Measurements from ENCODE around the gene KASH5. TPM values are rescaled to one million over a fixed set of nuclear protein-coding genes. Genes with fewer than 3 reads are reported as not detected.

Gene KASH5
- total and polyA plus RNA-seq, 4 donors: 0.21 to 1.3 (median 0.35) TPM

DNA sequence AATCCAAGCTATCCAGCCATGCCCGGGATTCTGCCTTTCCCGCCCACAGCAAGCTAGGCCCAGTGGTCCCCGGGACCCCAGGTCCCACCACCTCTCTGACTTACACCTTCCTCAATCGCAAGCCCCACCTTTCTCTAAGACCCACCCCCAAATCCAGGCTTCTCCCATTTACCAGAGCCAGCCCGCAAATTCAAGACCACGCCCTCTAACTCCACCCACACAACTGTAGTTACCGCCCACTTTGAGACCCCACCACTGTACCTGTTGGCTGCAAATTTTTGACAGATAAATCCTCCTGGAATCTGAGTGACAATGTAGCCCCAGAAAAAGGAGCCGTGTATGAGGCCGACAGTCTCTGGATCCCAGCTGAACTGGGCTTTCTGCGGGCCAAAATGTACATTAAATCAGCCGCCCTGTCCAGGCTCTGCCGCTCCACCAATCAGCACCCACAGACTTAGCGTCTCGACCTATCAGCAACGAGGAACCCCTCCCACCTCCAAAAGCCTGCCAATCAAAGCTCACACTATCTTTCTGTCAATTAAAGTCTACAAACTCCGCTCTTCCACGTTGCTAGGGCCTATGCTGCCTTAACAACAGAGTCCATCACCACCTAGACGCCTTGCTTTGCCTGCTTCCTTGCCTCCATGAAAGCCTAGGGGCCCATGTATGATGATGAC, 47.0 kb downstream of the KASH5 start:
- H3K4me3 ChIP-seq (ENCODE audit: low read depth, low read length): no peak overlapping the region
- 86% methylated on average over 17 of the region's 18 CpGs for WGBS (ENCODE audit: insufficient coverage)
- peaks cover 15% of the 10 kb centered on the region for H3K4me1 ChIP-seq (ENCODE audit: control insufficient read depth, insufficient read depth, low read length)
- no peak overlapping the region for H3K27ac ChIP-seq (ENCODE audit: low read depth, low read length)
- H3K36me3 ChIP-seq (ENCODE audit: control insufficient read depth, insufficient read depth, low read length): no peaks in the 10 kb centered on the region
- H3K9me3 ChIP-seq (ENCODE audit: control insufficient read depth, insufficient read depth, low read length): no peaks in the 10 kb centered on the region
- no peak for DNase-seq (ENCODE audit: low read depth in 4 of 6, low spot score in 6 of 6)
- peaks cover 100% of the 10 kb centered on the region for H3K27me3 ChIP-seq (ENCODE audit: control insufficient read depth, insufficient read depth, low read length)

DNA sequence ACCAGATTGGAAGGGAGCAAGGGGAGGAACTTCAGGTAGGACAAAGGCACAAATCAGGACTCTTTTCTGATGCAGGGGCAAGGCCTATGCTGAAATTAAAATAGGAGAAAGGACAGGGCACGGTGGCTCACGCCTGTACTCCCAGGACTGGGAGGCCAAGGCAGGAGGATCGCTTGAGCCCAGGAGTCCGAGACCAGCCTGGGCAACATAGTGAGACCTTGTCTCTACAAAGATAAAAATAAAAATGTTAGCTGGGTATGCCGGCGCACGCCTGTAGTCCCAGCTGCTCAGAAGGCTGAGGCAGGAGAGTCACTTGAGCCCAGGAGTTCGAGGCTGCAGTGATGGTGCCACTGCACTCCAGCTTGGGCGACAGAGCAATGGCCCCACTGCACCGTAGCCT, 47.6 kb downstream of the KASH5 start:
- Histone ChIP-seq H3K9me3 (ENCODE audit: control insufficient read depth, insufficient read depth, low read length) (no peaks in the 10 kb centered on the region), H3K27ac (ENCODE audit: low read depth, low read length) (no peak overlapping the region), H3K4me3 (ENCODE audit: low read depth, low read length) (no peak overlapping the region), H3K27me3 (ENCODE audit: control insufficient read depth, insufficient read depth, low read length) (peaks cover 100% of the 10 kb centered on the region), H3K36me3 (ENCODE audit: control insufficient read depth, insufficient read depth, low read length) (no peaks in the 10 kb centered on the region), H3K4me1 (ENCODE audit: control insufficient read depth, insufficient read depth, low read length) (peaks cover 15% of the 10 kb centered on the region)
- no peak for DNase-seq (ENCODE audit: low read depth in 4 of 6, low spot score in 6 of 6)
- WGBS (ENCODE audit: insufficient coverage): 93% methylated on average over 9 of the region's 10 CpGs

DNA sequence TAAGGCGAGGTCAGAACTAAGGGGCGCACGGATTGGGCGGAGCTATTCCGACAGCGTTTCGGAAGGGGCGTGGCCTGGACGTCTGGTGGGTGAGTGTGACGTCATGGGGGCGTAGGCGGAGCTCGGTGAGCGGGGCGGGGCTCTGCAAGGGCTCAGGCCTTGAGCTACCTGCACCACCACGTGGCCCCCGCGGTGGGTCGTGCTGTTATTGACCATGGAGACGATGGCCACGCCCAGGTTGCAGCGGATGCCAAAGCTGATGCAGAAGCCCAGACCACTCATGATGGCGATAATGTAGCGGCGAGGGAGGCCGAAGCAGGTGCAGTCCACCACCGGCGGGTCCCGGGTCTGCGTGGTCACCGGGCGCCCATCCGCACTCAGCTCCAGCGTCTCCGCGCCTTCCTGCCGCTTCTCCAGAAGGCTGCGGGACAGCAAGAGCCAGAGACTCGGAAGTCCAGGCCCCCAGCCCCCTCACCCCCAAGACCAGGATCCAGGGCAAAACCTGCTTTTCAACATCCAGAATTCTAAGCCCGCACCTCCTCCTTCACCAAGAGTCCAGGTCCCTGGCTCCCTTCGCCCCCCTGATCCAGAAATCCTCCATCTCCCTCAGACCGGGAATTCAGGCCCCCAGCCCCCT, 48.5 kb downstream of the KASH5 start:
- WGBS (ENCODE audit: insufficient coverage): 7% methylated on average over 42 of the region's 42 CpGs
- H3K4me1 ChIP-seq (ENCODE audit: control insufficient read depth, insufficient read depth, low read length): peaks cover 20% of the 10 kb centered on the region
- peaks cover 100% of the 10 kb centered on the region for H3K27me3 ChIP-seq (ENCODE audit: control insufficient read depth, insufficient read depth, low read length)
- H3K27ac ChIP-seq (ENCODE audit: low read depth, low read length): no peak overlapping the region
- H3K36me3 ChIP-seq (ENCODE audit: control insufficient read depth, insufficient read depth, low read length): no peaks in the 10 kb centered on the region
- DNase-seq (ENCODE audit: low read depth in 4 of 6, low spot score in 6 of 6): peak in 1 of 6 donors; percentile 81
- H3K4me3 ChIP-seq (ENCODE audit: low read depth, low read length): no peak overlapping the region
- no peaks in the 10 kb centered on the region for H3K9me3 ChIP-seq (ENCODE audit: control insufficient read depth, insufficient read depth, low read length)

DNA sequence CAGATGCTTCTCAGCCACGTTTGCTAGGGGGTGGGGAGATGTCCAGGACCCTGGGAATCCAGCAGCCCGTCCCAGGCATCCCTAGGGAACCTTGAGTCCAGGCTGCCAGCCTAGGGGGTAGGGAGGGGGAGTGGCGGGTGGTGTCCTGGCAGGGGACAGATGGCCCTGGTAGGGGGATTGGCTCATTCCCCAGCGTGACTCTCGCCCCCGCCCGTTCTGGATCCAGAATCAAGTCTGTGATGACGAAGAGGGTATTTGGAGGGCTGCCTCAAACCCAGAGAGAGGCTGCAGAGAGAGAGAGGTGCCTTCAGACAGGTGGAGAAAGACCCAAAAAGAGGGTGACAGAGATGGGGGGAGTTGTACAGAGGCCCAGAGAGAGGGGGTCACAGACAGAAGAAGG, 49.2 kb downstream of the KASH5 start:
- H3K36me3 ChIP-seq (ENCODE audit: control insufficient read depth, insufficient read depth, low read length): no peaks in the 10 kb centered on the region
- H3K4me1 ChIP-seq (ENCODE audit: control insufficient read depth, insufficient read depth, low read length): peaks cover 23% of the 10 kb centered on the region
- no peaks in the 10 kb centered on the region for H3K9me3 ChIP-seq (ENCODE audit: control insufficient read depth, insufficient read depth, low read length)
- H3K4me3 ChIP-seq (ENCODE audit: low read depth, low read length): no peak overlapping the region
- DNase-seq (ENCODE audit: low read depth in 4 of 6, low spot score in 6 of 6): peak in 1 of 6 donors; percentile 93
- H3K27ac ChIP-seq (ENCODE audit: low read depth, low read length): no peak overlapping the region
- WGBS (ENCODE audit: insufficient coverage): 11% methylated on average over 7 of the region's 8 CpGs
- peaks cover 100% of the 10 kb centered on the region for H3K27me3 ChIP-seq (ENCODE audit: control insufficient read depth, insufficient read depth, low read length)

DNA sequence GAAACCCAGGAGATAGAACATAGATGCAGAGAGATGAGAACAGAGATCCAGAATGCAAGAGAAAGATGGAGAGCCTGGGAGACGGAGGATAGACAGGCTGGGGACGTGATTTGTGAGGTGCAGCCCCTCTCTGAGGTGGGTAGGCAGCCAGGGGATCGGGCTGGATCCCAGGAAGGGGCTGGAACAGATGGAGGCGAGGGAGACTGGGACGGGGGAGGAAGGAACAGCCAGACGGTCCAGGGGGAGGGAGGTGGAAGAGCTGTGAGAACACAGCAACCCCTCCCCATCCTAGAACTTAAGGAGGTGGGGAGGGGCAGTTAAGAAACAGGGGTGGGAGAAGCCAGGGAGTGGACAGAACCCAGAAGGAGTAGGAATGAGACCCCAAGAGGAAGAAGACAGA, 50.2 kb downstream of the KASH5 start:
- DNase-seq (ENCODE audit: low read depth in 4 of 6, low spot score in 6 of 6): peak in 1 of 6 donors; percentile 91
- no peaks in the 10 kb centered on the region for H3K36me3 ChIP-seq (ENCODE audit: control insufficient read depth, insufficient read depth, low read length)
- H3K9me3 ChIP-seq (ENCODE audit: control insufficient read depth, insufficient read depth, low read length): no peaks in the 10 kb centered on the region
- no peak overlapping the region for H3K27ac ChIP-seq (ENCODE audit: low read depth, low read length)
- 10% methylated on average over 2 of the region's 6 CpGs for WGBS (ENCODE audit: insufficient coverage)
- peaks cover 30% of the 10 kb centered on the region for H3K4me1 ChIP-seq (ENCODE audit: control insufficient read depth, insufficient read depth, low read length)
- peaks cover 97% of the 10 kb centered on the region for H3K27me3 ChIP-seq (ENCODE audit: control insufficient read depth, insufficient read depth, low read length)
- H3K4me3 ChIP-seq (ENCODE audit: low read depth, low read length): no peak overlapping the region

DNA sequence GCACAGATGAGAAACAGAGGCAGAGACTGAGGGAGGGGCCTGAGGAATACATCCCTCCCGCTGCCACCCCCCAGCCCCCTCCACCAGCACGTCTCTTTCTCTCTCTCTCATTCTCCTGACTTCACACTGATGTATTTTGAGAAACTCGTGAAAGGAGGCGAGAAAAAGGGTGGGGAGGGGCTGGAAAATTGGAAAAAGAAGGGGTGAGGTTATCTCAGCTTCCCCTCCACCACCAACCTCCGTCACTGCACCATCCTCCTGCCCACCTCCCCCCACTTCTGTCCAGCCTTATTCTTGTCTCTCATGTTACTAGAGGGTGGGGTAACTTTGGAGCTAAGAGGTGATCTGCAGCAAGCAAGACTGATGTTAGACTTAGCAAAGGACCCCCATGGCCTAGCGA, 51.8 kb downstream of the KASH5 start:
- peaks cover 33% of the 10 kb centered on the region for H3K4me1 ChIP-seq (ENCODE audit: control insufficient read depth, insufficient read depth, low read length)
- no peak for DNase-seq (ENCODE audit: low read depth in 4 of 6, low spot score in 6 of 6)
- WGBS (ENCODE audit: insufficient coverage): 78% methylated on average over 1 of the region's 6 CpGs
- H3K4me3 ChIP-seq (ENCODE audit: low read depth, low read length): no peak overlapping the region
- no peaks in the 10 kb centered on the region for H3K9me3 ChIP-seq (ENCODE audit: control insufficient read depth, insufficient read depth, low read length)
- no peak overlapping the region for H3K27ac ChIP-seq (ENCODE audit: low read depth, low read length)
- H3K36me3 ChIP-seq (ENCODE audit: control insufficient read depth, insufficient read depth, low read length): no peaks in the 10 kb centered on the region
- peaks cover 81% of the 10 kb centered on the region for H3K27me3 ChIP-seq (ENCODE audit: control insufficient read depth, insufficient read depth, low read length)

DNA sequence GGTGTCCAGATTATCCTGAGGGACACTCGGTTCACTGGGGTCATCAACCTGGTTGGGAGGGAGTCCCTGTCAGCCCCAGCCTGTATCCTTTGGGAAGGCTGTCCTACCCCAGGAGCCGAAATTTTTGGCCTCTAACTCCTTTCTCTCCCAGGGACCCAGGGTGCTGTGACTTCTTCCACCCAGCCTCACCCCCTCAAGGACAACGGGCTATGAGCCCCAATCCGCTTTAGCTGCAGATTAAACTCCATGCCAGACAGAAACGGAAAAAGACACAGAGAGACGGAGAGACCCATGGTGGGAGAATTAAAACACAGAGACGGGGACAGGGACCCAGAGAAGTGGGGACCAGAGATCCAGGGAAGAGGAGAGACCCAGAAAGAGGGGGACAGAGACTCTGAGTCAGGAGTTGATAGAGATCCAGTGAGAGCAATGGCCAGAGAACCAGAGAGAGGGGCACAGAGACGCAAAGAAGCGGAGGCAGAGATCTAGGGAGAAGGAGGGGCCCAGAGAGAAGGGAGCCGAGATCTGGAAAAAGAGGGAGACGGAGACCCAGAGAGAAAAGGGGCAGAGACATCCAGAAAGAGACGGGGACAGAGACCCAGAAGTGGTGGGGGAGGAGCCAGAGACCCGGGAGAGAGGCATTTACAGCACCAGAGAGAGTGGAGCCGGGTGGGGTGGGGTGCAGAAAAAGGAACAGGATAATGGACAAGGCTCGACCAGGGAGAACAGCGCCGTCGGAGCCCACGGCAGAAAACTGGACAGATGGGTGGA, 52.6 kb downstream of the KASH5 start:
- no peak overlapping the region for H3K27ac ChIP-seq (ENCODE audit: low read depth, low read length)
- H3K27me3 ChIP-seq (ENCODE audit: control insufficient read depth, insufficient read depth, low read length): peaks cover 73% of the 10 kb centered on the region
- peaks cover 33% of the 10 kb centered on the region for H3K4me1 ChIP-seq (ENCODE audit: control insufficient read depth, insufficient read depth, low read length)
- no peaks in the 10 kb centered on the region for H3K9me3 ChIP-seq (ENCODE audit: control insufficient read depth, insufficient read depth, low read length)
- H3K36me3 ChIP-seq (ENCODE audit: control insufficient read depth, insufficient read depth, low read length): peaks cover 3% of the 10 kb centered on the region
- no peak for DNase-seq (ENCODE audit: low read depth in 4 of 6, low spot score in 6 of 6)
- no peak overlapping the region for H3K4me3 ChIP-seq (ENCODE audit: low read depth, low read length)
- WGBS (ENCODE audit: insufficient coverage): 24% methylated on average over 16 of the region's 19 CpGs

DNA sequence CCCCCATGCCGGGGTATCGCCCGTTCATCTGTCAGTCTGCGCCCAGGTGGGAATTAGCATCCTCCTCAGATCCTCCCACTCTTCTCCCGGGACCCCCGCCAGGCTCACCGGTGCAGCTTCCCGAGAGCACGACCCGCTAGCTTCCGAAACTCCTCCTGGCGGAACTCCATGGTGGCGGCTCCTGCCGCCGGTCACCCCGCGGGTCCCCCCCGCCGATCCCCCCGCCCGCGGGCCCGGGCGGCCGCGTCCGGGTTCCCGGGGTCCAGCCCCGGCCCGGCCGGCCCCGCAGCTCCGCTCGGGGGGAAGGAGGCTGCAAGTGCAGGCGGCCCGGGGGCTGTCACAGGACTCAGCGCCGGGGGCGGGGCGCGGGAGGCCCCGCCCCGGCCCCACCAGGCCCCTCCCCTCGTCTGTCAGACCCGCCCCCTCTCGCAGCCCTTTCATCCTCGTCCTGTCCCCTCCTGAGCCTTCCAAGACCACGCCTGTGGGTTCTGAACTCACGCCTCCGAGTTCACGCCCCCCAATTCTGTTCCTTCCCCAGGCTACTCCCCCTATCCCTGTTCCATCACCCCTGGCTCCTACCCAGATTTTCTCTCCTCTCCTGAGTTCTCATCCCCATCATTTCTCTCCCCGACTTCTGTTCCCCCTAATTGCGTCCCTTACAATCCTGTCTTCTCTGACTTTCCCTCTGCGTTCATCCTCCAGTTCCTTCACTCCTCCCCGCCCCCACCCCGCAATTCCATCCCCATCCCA, 53.3 kb downstream of the KASH5 start, which contains the start of gene SLC17A7:
SLC17A7 (minus strand) TSS at position 318 of the 750 bp plus-strand sequence; CDS start at position 170, 148 bp downstream.
- Histone ChIP-seq H3K27me3 (ENCODE audit: control insufficient read depth, insufficient read depth, low read length) (peaks cover 66% of the 10 kb centered on the region), H3K36me3 (ENCODE audit: control insufficient read depth, insufficient read depth, low read length) (peaks cover 7% of the 10 kb centered on the region), H3K4me3 (ENCODE audit: low read depth, low read length) (no peak within 1 kb of the TSS), H3K9me3 (ENCODE audit: control insufficient read depth, insufficient read depth, low read length) (no peaks in the 10 kb centered on the region), H3K4me1 (ENCODE audit: control insufficient read depth, insufficient read depth, low read length) (peaks cover 29% of the 10 kb centered on the region), H3K27ac (ENCODE audit: low read depth, low read length) (no peak within 1 kb of the TSS)
- 3% methylated on average over 53 of the region's 56 CpGs for WGBS (ENCODE audit: insufficient coverage)
- DNase-seq (ENCODE audit: low read depth in 4 of 6, low spot score in 6 of 6): peak in 1 of 6 donors; percentile 72

DNA sequence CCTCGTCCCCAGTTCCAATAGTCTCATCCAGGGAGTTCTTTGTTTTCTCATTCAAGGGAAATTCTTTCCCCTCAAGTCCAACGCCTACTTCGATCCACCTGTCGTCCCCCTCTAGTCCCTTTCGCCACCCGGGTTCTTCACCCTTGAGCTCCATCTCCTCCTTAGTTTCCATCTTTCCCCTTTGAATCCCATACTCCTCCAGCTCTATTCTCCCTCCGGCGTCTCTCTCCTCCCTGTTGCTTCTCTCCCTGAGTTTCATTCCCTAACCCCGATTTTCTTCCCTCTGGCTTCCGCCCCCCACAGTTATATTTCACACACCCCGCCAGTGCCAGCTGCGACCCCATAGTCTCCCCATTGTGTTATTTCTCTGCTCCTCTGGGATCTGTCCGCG, 53.9 kb downstream of the KASH5 start:
- Histone ChIP-seq H3K4me3 (ENCODE audit: low read depth, low read length) (no peak overlapping the region), H3K27ac (ENCODE audit: low read depth, low read length) (no peak overlapping the region)
- no peak for DNase-seq (ENCODE audit: low read depth in 4 of 6, low spot score in 6 of 6)

More for the DNA sequence above, 53.9 kb downstream of the KASH5 start:
- no peaks in the 10 kb centered on the region for H3K9me3 ChIP-seq (ENCODE audit: control insufficient read depth, insufficient read depth, low read length)
- 15% methylated on average over 14 of the region's 14 CpGs for WGBS (ENCODE audit: insufficient coverage)
- peaks cover 13% of the 10 kb centered on the region for H3K36me3 ChIP-seq (ENCODE audit: control insufficient read depth, insufficient read depth, low read length)
- H3K27me3 ChIP-seq (ENCODE audit: control insufficient read depth, insufficient read depth, low read length): peaks cover 60% of the 10 kb centered on the region
- H3K4me1 ChIP-seq (ENCODE audit: control insufficient read depth, insufficient read depth, low read length): peaks cover 24% of the 10 kb centered on the region
